Measurements from ENCODE around the gene RAD51B.
"Not testable (repeated sequence)": the region's sequence is repeated elsewhere in the genome, so short reads cannot be mapped to it uniquely, and the experiment has no call there.

Gene RAD51B

GRCh38 chr14:68219407-68219806 lies 399.8 kb downstream of the RAD51B start:
- DNase-seq, result no peak

- DNase-seq, result not testable (repeated sequence)
Observed at GRCh38 chr14:68221046-68221445, 401.5 kb downstream of the RAD51B start.

GRCh38 chr14:68222154-68222553 lies 402.6 kb downstream of the RAD51B start:
- no peak for DNase-seq

GRCh38 chr14:68222726-68223125 lies 403.1 kb downstream of the RAD51B start:
- DNase-seq, result no peak

GRCh38 chr14:68223631-68224030 lies 404.1 kb downstream of the RAD51B start:
- DNase-seq, result no peak

GRCh38 chr14:68225321-68225720 lies 405.7 kb downstream of the RAD51B start:
- DNase-seq, result no peak

- DNase-seq, result no peak
Observed at GRCh38 chr14:68226523-68226922, 406.9 kb downstream of the RAD51B start.

- no peak for DNase-seq
Observed at GRCh38 chr14:68228656-68229055, 409.1 kb downstream of the RAD51B start.

- no peak for DNase-seq
Observed at GRCh38 chr14:68229423-68230100, 410.0 kb downstream of the RAD51B start.

- no peak for DNase-seq
Observed at GRCh38 chr14:68230202-68230949, 410.8 kb downstream of the RAD51B start.

GRCh38 chr14:68230950-68231717 lies 411.6 kb downstream of the RAD51B start:
- DNase-seq, result no peak

- DNase-seq, result no peak
Observed at GRCh38 chr14:68231898-68232297, 412.3 kb downstream of the RAD51B start.

- DNase-seq, result no peak
Observed at GRCh38 chr14:68232300-68233055, 412.9 kb downstream of the RAD51B start.

- no peak for DNase-seq
Observed at GRCh38 chr14:68233101-68233784, 413.7 kb downstream of the RAD51B start.

GRCh38 chr14:68234101-68234905 lies 414.7 kb downstream of the RAD51B start:
- DNase-seq, result no peak

- no peak for DNase-seq
Observed at GRCh38 chr14:68235011-68235410, 415.4 kb downstream of the RAD51B start.

GRCh38 chr14:68236582-68237458 lies 417.2 kb downstream of the RAD51B start:
- no peak for DNase-seq

- no peak for DNase-seq
Observed at GRCh38 chr14:68238551-68238950, 419.0 kb downstream of the RAD51B start.

GRCh38 chr14:68238976-68239375 lies 419.4 kb downstream of the RAD51B start:
- DNase-seq, result no peak

GRCh38 chr14:68239988-68240771 lies 420.6 kb downstream of the RAD51B start:
- DNase-seq, result no peak

All from SHP77 (cell line).